H9 (cell line): ENCODE results near the gene TUG1. TPM values are rescaled to one million over a fixed set of nuclear protein-coding genes. Genes with fewer than 3 reads are reported as not detected.

Experiments
- DNase-seq: peaks from one replicate; pipeline ENCODE4 v3.0.0-alpha.2; 2017
- H2AFZ ChIP-seq: one replicate; pipeline ENCODE4 v1.6.1; 2013; ENCODE audit warnings: mild to moderate bottlenecking, low read length, control low read depth, moderate library complexity
- H2AK5ac ChIP-seq: 2 replicates; pipeline ENCODE4 v1.6.1; 2013; ENCODE audit warnings: low read length, control low read depth, mixed read lengths; ENCODE audit not compliant: insufficient read length
- H2BK120ac ChIP-seq: one replicate; pipeline ENCODE4 v1.6.1; 2013; ENCODE audit warnings: low read depth, mild to moderate bottlenecking, low read length, control low read depth, inconsistent platforms; ENCODE audit not compliant: poor library complexity, severe bottlenecking
- H2BK12ac ChIP-seq: 2 replicates; pipeline ENCODE4 v1.6.1; 2013; ENCODE audit warnings: low read length, control low read depth, mixed read lengths, low read depth; ENCODE audit not compliant: insufficient read length
- H2BK15ac ChIP-seq: 2 replicates; pipeline ENCODE4 v1.6.1; 2013; ENCODE audit warnings: low read depth, low read length, control low read depth
- H2BK20ac ChIP-seq: one replicate; pipeline ENCODE4 v1.6.1; 2013; ENCODE audit warnings: low read depth, mild to moderate bottlenecking, low read length, control low read depth, inconsistent platforms; ENCODE audit not compliant: poor library complexity, severe bottlenecking
- H2BK5ac ChIP-seq: 2 replicates; pipeline ENCODE4 v1.6.1; 2013; ENCODE audit warnings: low read length, control low read depth, mixed read lengths; ENCODE audit not compliant: insufficient read length
- H3K14ac ChIP-seq: 2 replicates; pipeline ENCODE4 v1.6.1; 2013; ENCODE audit warnings: low read length, control low read depth; ENCODE audit not compliant: insufficient read depth
- H3K18ac ChIP-seq: 2 replicates; pipeline ENCODE4 v1.6.1; 2013; ENCODE audit warnings: low read depth, mild to moderate bottlenecking, mixed read lengths, low read length, control low read depth; ENCODE audit not compliant: insufficient read length
- H3K23ac ChIP-seq: 2 replicates; pipeline ENCODE4 v1.6.1; 2013; ENCODE audit warnings: low read length, control low read depth, mixed read lengths, low read depth; ENCODE audit not compliant: insufficient read length
- H3K23me2 ChIP-seq: 2 replicates; pipeline ENCODE4 v1.6.1; 2013; ENCODE audit warnings: low read depth, mild to moderate bottlenecking, mixed read lengths, low read length, control low read depth; ENCODE audit not compliant: insufficient read length, poor library complexity, severe bottlenecking
- H3K27ac ChIP-seq: 2 replicates; pipeline ENCODE4 v1.5.1; 2013; ENCODE audit warnings: low read length, control low read depth, mixed read lengths, low read depth; ENCODE audit not compliant: insufficient read length
- H3K27me3 ChIP-seq: 2 replicates; pipeline ENCODE4 v1.6.1; 2013; ENCODE audit warnings: low read length, control low read depth, inconsistent platforms; ENCODE audit not compliant: insufficient read depth
- H3K4ac ChIP-seq: 2 replicates; pipeline ENCODE4 v1.6.1; 2013; ENCODE audit warnings: low read depth, mild to moderate bottlenecking, control low read depth, inconsistent platforms, low read length, moderate library complexity
- H3K4me1 ChIP-seq: 2 replicates; pipeline ENCODE4 v1.6.1; 2013; ENCODE audit warnings: low read length, control low read depth, inconsistent platforms; ENCODE audit not compliant: insufficient read depth
- H3K4me2 ChIP-seq: 2 replicates; pipeline ENCODE4 v1.6.1; 2013; ENCODE audit warnings: low read length, control low read depth, mixed read lengths; ENCODE audit not compliant: insufficient read length, insufficient read depth
- H3K56ac ChIP-seq: 2 replicates; pipeline ENCODE4 v1.6.1; 2013; ENCODE audit warnings: low read depth, mild to moderate bottlenecking, mixed read lengths, low read length, control low read depth; ENCODE audit not compliant: insufficient read length
- H3K79me1 ChIP-seq: 2 replicates; pipeline ENCODE4 v1.6.1; 2013; ENCODE audit warnings: low read depth, mild to moderate bottlenecking, moderate library complexity, low read length, control low read depth, inconsistent platforms; ENCODE audit not compliant: insufficient read depth, poor library complexity, severe bottlenecking
- H3K79me2 ChIP-seq: 2 replicates; pipeline ENCODE4 v1.6.1; 2013; ENCODE audit warnings: low read length, control low read depth, inconsistent platforms; ENCODE audit not compliant: insufficient read depth
- H3K9ac ChIP-seq: 2 replicates; pipeline ENCODE4 v1.6.1; 2013; ENCODE audit warnings: low read length, control low read depth, mixed read lengths; ENCODE audit not compliant: insufficient read length; ENCODE audit errors: extremely low read depth
- H3K9me3 ChIP-seq: one replicate; pipeline ENCODE4 v1.6.1; 2013; ENCODE audit warnings: low read depth, low read length, inconsistent platforms; ENCODE audit not compliant: control insufficient read depth
- H3T11ph ChIP-seq: one replicate; pipeline ENCODE4 v1.6.1; 2013; ENCODE audit warnings: mild to moderate bottlenecking, low read length, control low read depth, inconsistent platforms
- H4K20me1 ChIP-seq: one replicate; pipeline ENCODE4 v1.6.1; 2013; ENCODE audit not compliant: control insufficient read depth, insufficient read length, insufficient read depth
- H4K5ac ChIP-seq: 2 replicates; pipeline ENCODE4 v1.6.1; 2013; ENCODE audit warnings: low read depth, mild to moderate bottlenecking, mixed read lengths, low read length, control low read depth; ENCODE audit not compliant: insufficient read length
- H4K8ac ChIP-seq: replicated peaks from 2 replicates; pipeline ENCODE4 v1.6.1; 2013; ENCODE audit warnings: low read length, control low read depth, mixed read lengths, low read depth; ENCODE audit not compliant: insufficient read length
- H4K91ac ChIP-seq: 2 replicates; pipeline ENCODE4 v1.6.1; 2013; ENCODE audit warnings: low read depth, mild to moderate bottlenecking, moderate library complexity, mixed read lengths, low read length, control low read depth; ENCODE audit not compliant: insufficient read length
- H3K27ac Mint-ChIP-seq, 3 experiments: 2 replicates in 2 of 3; 3 replicates in 1 of 3; pipeline ENCODE4 v1.8.0; 2020 to 2021; ENCODE audit warnings: mixed read lengths in 3 of 3, mild to moderate bottlenecking in 1 of 3, moderate library complexity in 1 of 3
- H3K27me3 Mint-ChIP-seq: 2 replicates; pipeline ENCODE4 v1.8.0; 2021; ENCODE audit warnings: low read depth, mild to moderate bottlenecking, moderate library complexity, mixed read lengths
- H3K36me3 Mint-ChIP-seq, 3 experiments: 2 replicates in 2 of 3; 3 replicates in 1 of 3; pipeline ENCODE4 v1.8.0; 2020 to 2021; ENCODE audit warnings: low read depth in 3 of 3, mixed read lengths in 3 of 3; ENCODE audit not compliant: insufficient read depth in 1 of 3
- H3K4me1 Mint-ChIP-seq, 2 experiments: 2 replicates each; pipeline ENCODE4 v1.8.0; 2020; ENCODE audit warnings: mixed read lengths in 2 of 2
- H3K4me3 Mint-ChIP-seq, 2 experiments: 2 replicates in 1 of 2; 3 replicates in 1 of 2; pipeline ENCODE4 v1.8.0; 2020 to 2021; ENCODE audit warnings: mild to moderate bottlenecking in 2 of 2, mixed read lengths in 2 of 2, moderate library complexity in 1 of 2
- H3K9me3 Mint-ChIP-seq, 2 experiments: 2 replicates in 1 of 2; 3 replicates in 1 of 2; pipeline ENCODE4 v1.8.0; 2020; ENCODE audit warnings: mild to moderate bottlenecking in 2 of 2, mixed read lengths in 2 of 2, moderate library complexity in 1 of 2
- CTCF ChIP-seq: fragments of 200-600 bp; sonication (generic); conservative IDR thresholded peaks from 3 replicates; pipeline ENCODE4 v1.8.0; 2021; ENCODE audit warnings: antibody characterized with exemption, mild to moderate bottlenecking
- WGBS: extraction: QIAGEN DNeasy Blood & Tissue Kit; methylation state at CpG from one replicate; pipeline ENCODE4 v1.1.7; 2013; ENCODE audit warnings: missing lambda C conversion rate, low lambda C conversion rate, mixed read lengths; ENCODE audit not compliant: insufficient read length; ENCODE audit errors: extremely low coverage; 5-methylcytosine and 5-hydroxymethylcytosine counted together
- total RNA-seq: library from RNA; stranded (reverse); gene quantifications from 2 replicates; pipeline ENCODE4 v1.2.1, GENCODE V29; 2021

TUG1 gene
- total RNA-seq, 1 experiment from 2014 or later: 99.6 TPM

GRCh38 chr22:31022516-31022915 is 53.5 kb downstream of the TUG1 start:
- no peak overlapping the region for H4K91ac ChIP-seq
- no peak overlapping the region for H2BK20ac ChIP-seq
- H3K4me2 ChIP-seq: no peak overlapping the region
- H3K9me3 ChIP-seq: no peaks in the 10 kb centered on the region
- H3T11ph ChIP-seq: no peak overlapping the region
- no peak overlapping the region for H3K4ac ChIP-seq
- no peak overlapping the region for H3K27ac Mint-ChIP-seq
- peaks cover 12 to 14% of the 10 kb centered on the region in 2 experiments for H3K4me1 Mint-ChIP-seq
- no peak overlapping the region for H2AFZ ChIP-seq
- no peak overlapping the region for H2AK5ac ChIP-seq
- no peaks in the 10 kb centered on the region for H4K20me1 ChIP-seq
- WGBS: no CpG with 5 or more reads among the region's 5 CpGs
- H3K27me3 Mint-ChIP-seq: no peaks in the 10 kb centered on the region; the same call in 1 of the 2 replicates
- peaks cover 2% of the 10 kb centered on the region; the same call in 1 of the 2 replicates for H3K4me1 ChIP-seq
- H4K5ac ChIP-seq: no peak overlapping the region
- H2BK120ac ChIP-seq: no peak overlapping the region
- no peak overlapping the region for H3K18ac ChIP-seq
- no peaks in the 10 kb centered on the region for H3K79me1 ChIP-seq
- H3K9ac ChIP-seq: no peak overlapping the region
- H3K23me2 ChIP-seq: no peaks in the 10 kb centered on the region
- no peak for DNase-seq
- H3K56ac ChIP-seq: no peak overlapping the region
- no peak overlapping the region for H3K4me3 Mint-ChIP-seq
- TF ChIP-seq CTCF: no peak
- H3K27ac ChIP-seq: no peak overlapping the region
- no peak overlapping the region for H2BK5ac ChIP-seq
- H3K14ac ChIP-seq: no peak overlapping the region
- H3K23ac ChIP-seq: no peak overlapping the region
- no peak overlapping the region for H4K8ac ChIP-seq
- H2BK15ac ChIP-seq: no peak overlapping the region
- no peaks in the 10 kb centered on the region for H3K27me3 ChIP-seq
- H2BK12ac ChIP-seq: no peak overlapping the region
- H3K9me3 Mint-ChIP-seq: peaks cover 11 to 12% of the 10 kb centered on the region in 2 experiments; a peak in 4 of 5 replicates
- H3K36me3 Mint-ChIP-seq: peaks cover 2 to 6% (median 4%) of the 10 kb centered on the region in 3 experiments; a peak in 4 of 7 replicates
- H3K79me2 ChIP-seq: no peaks in the 10 kb centered on the region

Other genes starting within 250 kb of the TUG1 start
- 37.2 and 37.4 TPM in 2 replicates for gene MORC2, start 491 bp upstream of the TUG1 start, total RNA-seq
- 21.1 and 23.4 TPM in 2 replicates for gene SMTN, start 112.1 kb downstream of the TUG1 start, total RNA-seq
- 18.6 and 20.1 TPM in 2 replicates for gene SELENOM, start 138.3 kb downstream of the TUG1 start, total RNA-seq
- gene INPP5J, start 153.7 kb downstream of the TUG1 start, total RNA-seq: 4.7 and 4.9 TPM in 2 replicates
- gene PLA2G3, start 171.2 kb downstream of the TUG1 start, total RNA-seq: 8.2 and 8.3 TPM in 2 replicates
- gene RNF185, start 190.9 kb downstream of the TUG1 start, total RNA-seq: 21.3 and 24.3 TPM in 2 replicates
- 50.5 and 51.3 TPM in 2 replicates for gene LIMK2, start 243.0 kb downstream of the TUG1 start, total RNA-seq